ENCODE results near the gene NOTCH1.

- TF ChIP-seq CTCF (IDR thresholded peaks at IDR 0.05) (no peak), EP300 (IDR thresholded peaks at IDR 0.05) (no peak), POLR2A (IDR thresholded peaks at IDR 0.05) (no peak)
Measured at GRCh38 chr9:136543280-136543679, 2.6 kb downstream of the NOTCH1 start.

Data from gastroesophageal sphincter (tissue), 3 donors.